ENCODE data around the gene STK39.

Gene STK39

DNA sequence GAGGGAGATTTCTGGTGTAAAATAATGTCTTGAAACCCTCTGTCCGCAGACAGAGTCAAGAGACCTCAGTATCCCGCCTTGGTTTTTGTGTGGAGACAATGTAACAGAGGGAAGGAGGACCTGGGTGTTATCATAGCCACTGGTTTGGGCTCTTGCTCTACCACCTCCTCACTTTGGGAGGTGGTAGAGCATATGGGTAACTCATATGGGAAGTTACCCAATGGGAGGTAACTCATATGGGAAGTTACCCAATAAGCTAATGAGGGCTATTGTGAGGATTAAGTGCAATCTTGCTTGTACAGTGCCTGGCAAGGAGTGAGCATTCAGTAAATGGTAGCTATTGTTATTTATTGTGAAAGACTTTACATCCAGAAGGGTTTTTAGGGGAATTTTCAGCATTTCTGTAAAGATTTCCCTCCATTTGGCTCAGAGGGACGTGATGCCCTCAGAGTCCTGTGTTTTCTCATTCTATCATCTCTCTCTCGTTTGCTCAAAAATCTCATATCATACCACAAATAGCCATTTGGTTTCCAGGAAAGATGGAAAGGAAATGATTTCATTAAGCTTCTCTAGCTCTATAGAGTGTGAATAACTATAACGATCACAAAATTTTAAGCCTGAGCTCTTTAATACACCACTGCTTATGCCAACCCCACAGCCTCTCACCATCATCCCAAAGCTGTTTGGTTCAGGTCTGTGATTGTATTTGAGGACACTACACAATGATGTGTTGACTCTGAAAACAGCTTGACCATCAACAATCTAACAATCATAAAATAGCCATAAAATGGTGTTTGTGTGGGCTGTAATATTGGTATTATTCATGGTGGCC, 307.7 kb downstream of the STK39 start:
- TF ChIP-seq, protein P1, sequence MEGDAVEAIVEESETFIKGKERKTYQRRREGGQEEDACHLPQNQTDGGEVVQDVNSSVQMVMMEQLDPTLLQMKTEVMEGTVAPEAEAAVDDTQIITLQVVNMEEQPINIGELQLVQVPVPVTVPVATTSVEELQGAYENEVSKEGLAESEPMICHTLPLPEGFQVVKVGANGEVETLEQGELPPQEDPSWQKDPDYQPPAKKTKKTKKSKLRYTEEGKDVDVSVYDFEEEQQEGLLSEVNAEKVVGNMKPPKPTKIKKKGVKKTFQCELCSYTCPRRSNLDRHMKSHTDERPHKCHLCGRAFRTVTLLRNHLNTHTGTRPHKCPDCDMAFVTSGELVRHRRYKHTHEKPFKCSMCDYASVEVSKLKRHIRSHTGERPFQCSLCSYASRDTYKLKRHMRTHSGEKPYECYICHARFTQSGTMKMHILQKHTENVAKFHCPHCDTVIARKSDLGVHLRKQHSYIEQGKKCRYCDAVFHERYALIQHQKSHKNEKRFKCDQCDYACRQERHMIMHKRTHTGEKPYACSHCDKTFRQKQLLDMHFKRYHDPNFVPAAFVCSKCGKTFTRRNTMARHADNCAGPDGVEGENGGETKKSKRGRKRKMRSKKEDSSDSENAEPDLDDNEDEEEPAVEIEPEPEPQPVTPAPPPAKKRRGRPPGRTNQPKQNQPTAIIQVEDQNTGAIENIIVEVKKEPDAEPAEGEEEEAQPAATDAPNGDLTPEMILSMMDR (IDR thresholded peaks at IDR 0.05): no peak
- H3K4me1 ChIP-seq: no peaks in the 10 kb centered on the region
- H3K36me3 ChIP-seq (ENCODE audit: control insufficient read depth, insufficient read depth, low read length): no peaks in the 10 kb centered on the region
- H3K27me3 ChIP-seq (ENCODE audit: control insufficient read depth, insufficient read depth, low read length): no peaks in the 10 kb centered on the region
- H2AFZ ChIP-seq: no peak overlapping the region
- H3K4me2 ChIP-seq (ENCODE audit: low read length): no peak overlapping the region
- H3K9ac ChIP-seq: no peak overlapping the region
- no peaks in the 10 kb centered on the region for H3K9me3 ChIP-seq (ENCODE audit: control insufficient read depth, low read length)
- no peaks in the 10 kb centered on the region for H3K79me2 ChIP-seq
- no peak overlapping the region for H3K4me3 ChIP-seq (ENCODE audit: low read depth, low read length)
- H3K27ac ChIP-seq: no peak overlapping the region

GRCh38 chr2:167937403-167937802, 310.0 kb downstream of the STK39 start:
- H3K27me3 ChIP-seq (ENCODE audit: control insufficient read depth, insufficient read depth, low read length): no peaks in the 10 kb centered on the region
- no peaks in the 10 kb centered on the region for H3K4me1 ChIP-seq
- H3K9me3 ChIP-seq (ENCODE audit: control insufficient read depth, low read length): no peaks in the 10 kb centered on the region
- H3K27ac ChIP-seq: no peak overlapping the region
- H3K4me3 ChIP-seq (ENCODE audit: low read depth, low read length): no peak overlapping the region
- no peaks in the 10 kb centered on the region for H3K36me3 ChIP-seq (ENCODE audit: control insufficient read depth, insufficient read depth, low read length)
- H3K79me2 ChIP-seq: no peaks in the 10 kb centered on the region
- no peak overlapping the region for H2AFZ ChIP-seq
- TF ChIP-seq, protein P1 (IDR thresholded peaks at IDR 0.05): no peak
- no peak overlapping the region for H3K9ac ChIP-seq
- H3K4me2 ChIP-seq (ENCODE audit: low read length): no peak overlapping the region

- H3K9ac ChIP-seq: no peak overlapping the region
- H3K4me3 ChIP-seq (ENCODE audit: low read depth, low read length): no peak overlapping the region
- no peak overlapping the region for H3K4me2 ChIP-seq (ENCODE audit: low read length)
These were observed 311.6 kb downstream of the STK39 start for GRCh38 chr2:167935803-167936110.

GRCh38 chr2:167933097-167933814, 314.1 kb downstream of the STK39 start:
- no peaks in the 10 kb centered on the region for H3K27me3 ChIP-seq (ENCODE audit: control insufficient read depth, insufficient read depth, low read length)

More at GRCh38 chr2:167935803-167936110, 311.6 kb downstream of the STK39 start:
- Histone ChIP-seq H3K27me3 (ENCODE audit: control insufficient read depth, insufficient read depth, low read length) (no peaks in the 10 kb centered on the region), H3K27ac (no peak overlapping the region), H3K36me3 (ENCODE audit: control insufficient read depth, insufficient read depth, low read length) (no peaks in the 10 kb centered on the region), H3K79me2 (no peaks in the 10 kb centered on the region), H3K9me3 (ENCODE audit: control insufficient read depth, low read length) (no peaks in the 10 kb centered on the region), H2AFZ (no peak overlapping the region), H3K4me1 (no peaks in the 10 kb centered on the region)
- TF ChIP-seq, protein P1 (IDR thresholded peaks at IDR 0.05): no peak

More at GRCh38 chr2:167933097-167933814, 314.1 kb downstream of the STK39 start:
- Histone ChIP-seq H3K4me2 (ENCODE audit: low read length) (no peak overlapping the region), H3K4me3 (ENCODE audit: low read depth, low read length) (no peak overlapping the region), H3K36me3 (ENCODE audit: control insufficient read depth, insufficient read depth, low read length) (no peaks in the 10 kb centered on the region), H3K79me2 (no peaks in the 10 kb centered on the region), H3K4me1 (no peaks in the 10 kb centered on the region), H3K9me3 (ENCODE audit: control insufficient read depth, low read length) (no peaks in the 10 kb centered on the region), H2AFZ (no peak overlapping the region), H3K9ac (no peak overlapping the region), H3K27ac (no peak overlapping the region)
- TF ChIP-seq, protein P1 (IDR thresholded peaks at IDR 0.05): no peak

Measured in parathyroid adenoma (tissue), 2 donors.